DOHH2 (cell line): ENCODE data around the gene ZNF502.

Source experiments
- H3F3A ChIP-seq: fragments of 200-600 bp; sonication (generic), shearing (Covaris generic); 2 replicates; pipeline ENCODE4 v1.6.0; 2016; ENCODE audit warnings: antibody characterized with exemption, mild to moderate bottlenecking; ENCODE audit not compliant: control insufficient read depth, insufficient read depth
- H3K27ac ChIP-seq: fragments of 200-600 bp; sonication (generic); 2 replicates; pipeline ENCODE4 v1.5.1; 2014; ENCODE audit warnings: low read depth, mild to moderate bottlenecking, low read length, moderate library complexity
- H3K27me3 ChIP-seq: fragments of 200-600 bp; sonication (generic); 2 replicates; pipeline ENCODE4 v1.6.1; 2014; ENCODE audit warnings: mild to moderate bottlenecking, low read length, mixed read lengths; ENCODE audit not compliant: control insufficient read depth
- H3K36me3 ChIP-seq: fragments of 200-600 bp; sonication (generic); 2 replicates; pipeline ENCODE4 v1.6.1; 2014; ENCODE audit warnings: mild to moderate bottlenecking, low read length, moderate library complexity, mixed read lengths; ENCODE audit not compliant: control insufficient read depth
- H3K4me1 ChIP-seq: fragments of 200-600 bp; sonication (generic); 2 replicates; pipeline ENCODE4 v1.6.1; 2014; ENCODE audit warnings: mild to moderate bottlenecking, low read length, mixed read lengths; ENCODE audit not compliant: control insufficient read depth
- H3K4me2 ChIP-seq: fragments of 200-600 bp; sonication (generic); 2 replicates; pipeline ENCODE4 v1.6.0; 2014; ENCODE audit warnings: mild to moderate bottlenecking, low read length, moderate library complexity
- H3K4me3 ChIP-seq: fragments of 200-600 bp; sonication (generic); 2 replicates; pipeline ENCODE4 v1.5.1; 2014; ENCODE audit warnings: mild to moderate bottlenecking, low read length, mixed read lengths
- H3K79me2 ChIP-seq: fragments of 200-600 bp; sonication (generic); 2 replicates; pipeline ENCODE4 v1.6.1; 2014; ENCODE audit warnings: mild to moderate bottlenecking, low read length, mixed read lengths; ENCODE audit not compliant: control insufficient read depth
- H3K9me2 ChIP-seq: fragments of 200-600 bp; sonication (generic); replicated peaks from 2 replicates; pipeline ENCODE4 v1.6.1; 2014; ENCODE audit warnings: mild to moderate bottlenecking, low read length, mixed read lengths; ENCODE audit not compliant: control insufficient read depth
- H3K9me3 ChIP-seq: fragments of 200-600 bp; sonication (generic); 2 replicates; pipeline ENCODE4 v1.6.1; 2014; ENCODE audit warnings: antibody characterized with exemption, low read length, mixed read lengths; ENCODE audit not compliant: control insufficient read depth, insufficient read depth
- H4K20me1 ChIP-seq: fragments of 200-600 bp; sonication (generic); 2 replicates; pipeline ENCODE4 v1.6.0; 2014; ENCODE audit warnings: low read depth, mild to moderate bottlenecking, antibody characterized with exemption, low read length, moderate library complexity; ENCODE audit not compliant: control insufficient read depth, insufficient read depth
- EZH2phosphoT487 ChIP-seq: fragments of 200-600 bp; sonication (generic); IDR thresholded peaks from 2 replicates; pipeline ENCODE4 v1.6.1; 2017; ENCODE audit warnings: borderline replicate concordance, mild to moderate bottlenecking, antibody characterized with exemption, low read length, moderate library complexity, mixed read lengths
- TF ChIP-seq, protein P1 (sequence below): fragments of 200-600 bp; sonication (generic); IDR thresholded peaks from one replicate; pipeline ENCODE4 v1.5.1; 2014; ENCODE audit warnings: antibody characterized with exemption, mild to moderate bottlenecking, low read depth, low read length; ENCODE audit not compliant: poor library complexity, severe bottlenecking

Gene ZNF502

GRCh38 chr3:44729384-44729910, 17.0 kb downstream of the ZNF502 start, which contains the start of gene ZNF501:
Gene ZNF501, plus strand, starts transcription at chr3:44729635. Its CDS starts 4,787 bp downstream, at chr3:44734422.
- Histone ChIP-seq H3F3A (no peaks in the 10 kb centered on the region), H3K4me1 (peaks cover 14% of the 10 kb centered on the region), H3K27ac (no peak within 1 kb of the TSS), H3K4me3 (peak within 1 kb of the TSS; percentile 91), H3K79me2 (peaks cover 4% of the 10 kb centered on the region; the same call in 1 of the 2 replicates), H4K20me1 (no peaks in the 10 kb centered on the region), H3K27me3 (no peaks in the 10 kb centered on the region), H3K9me2 (no peaks in the 10 kb centered on the region), H3K36me3 (peaks cover 34% of the 10 kb centered on the region), H3K4me2 (peak within 1 kb of the TSS; percentile 90), H3K9me3 (peaks cover 20% of the 10 kb centered on the region)
- TF ChIP-seq, protein P1, sequence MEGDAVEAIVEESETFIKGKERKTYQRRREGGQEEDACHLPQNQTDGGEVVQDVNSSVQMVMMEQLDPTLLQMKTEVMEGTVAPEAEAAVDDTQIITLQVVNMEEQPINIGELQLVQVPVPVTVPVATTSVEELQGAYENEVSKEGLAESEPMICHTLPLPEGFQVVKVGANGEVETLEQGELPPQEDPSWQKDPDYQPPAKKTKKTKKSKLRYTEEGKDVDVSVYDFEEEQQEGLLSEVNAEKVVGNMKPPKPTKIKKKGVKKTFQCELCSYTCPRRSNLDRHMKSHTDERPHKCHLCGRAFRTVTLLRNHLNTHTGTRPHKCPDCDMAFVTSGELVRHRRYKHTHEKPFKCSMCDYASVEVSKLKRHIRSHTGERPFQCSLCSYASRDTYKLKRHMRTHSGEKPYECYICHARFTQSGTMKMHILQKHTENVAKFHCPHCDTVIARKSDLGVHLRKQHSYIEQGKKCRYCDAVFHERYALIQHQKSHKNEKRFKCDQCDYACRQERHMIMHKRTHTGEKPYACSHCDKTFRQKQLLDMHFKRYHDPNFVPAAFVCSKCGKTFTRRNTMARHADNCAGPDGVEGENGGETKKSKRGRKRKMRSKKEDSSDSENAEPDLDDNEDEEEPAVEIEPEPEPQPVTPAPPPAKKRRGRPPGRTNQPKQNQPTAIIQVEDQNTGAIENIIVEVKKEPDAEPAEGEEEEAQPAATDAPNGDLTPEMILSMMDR: no peak
- TF ChIP-seq EZH2phosphoT487: no peak

- TF ChIP-seq, protein P1: no peak
- Histone ChIP-seq H3K27me3 (no peaks in the 10 kb centered on the region), H3K36me3 (peaks cover 41% of the 10 kb centered on the region), H3K9me2 (no peaks in the 10 kb centered on the region), H3K4me3 (no peak overlapping the region), H3K27ac (no peak overlapping the region), H3K4me2 (no peak overlapping the region), H3K9me3 (peaks cover 28% of the 10 kb centered on the region), H3K4me1 (peaks cover 8% of the 10 kb centered on the region), H3K79me2 (peaks cover 2% of the 10 kb centered on the region; the same call in 1 of the 2 replicates), H4K20me1 (no peaks in the 10 kb centered on the region), H3F3A (no peaks in the 10 kb centered on the region)
Measured at GRCh38 chr3:44734646-44735168, 22.2 kb downstream of the ZNF502 start.

- peak overlapping the region; percentile 25; the same call in 1 of the 2 replicates for H3K27ac ChIP-seq
- no peak for TF ChIP-seq EZH2phosphoT487
- H3K4me3 ChIP-seq: peak overlapping the region; percentile 94
- H3K4me1 ChIP-seq: peaks cover 11% of the 10 kb centered on the region
- H3K4me2 ChIP-seq: peak overlapping the region; percentile 83
- H3K9me3 ChIP-seq: peaks cover 11% of the 10 kb centered on the region; the same call in 1 of the 2 replicates
- no peaks in the 10 kb centered on the region for H3F3A ChIP-seq
- H3K9me2 ChIP-seq: no peaks in the 10 kb centered on the region
- H3K79me2 ChIP-seq: peaks cover 96% of the 10 kb centered on the region
- no peaks in the 10 kb centered on the region for H4K20me1 ChIP-seq
- peaks cover 79% of the 10 kb centered on the region for H3K36me3 ChIP-seq
- H3K27me3 ChIP-seq: no peaks in the 10 kb centered on the region
Measured at GRCh38 chr3:44761101-44761423, 48.6 kb downstream of the ZNF502 start.

GRCh38 chr3:44761424-44762169, 49.1 kb downstream of the ZNF502 start, which contains the start of the genes KIAA1143 and KIF15:
Gene KIAA1143, minus strand, starts transcription at chr3:44761619. Its CDS starts 17 bp downstream, at chr3:44761602.
Gene KIF15, plus strand, starts transcription at chr3:44761794. Its CDS starts 72 bp downstream, at chr3:44761866.
- no peaks in the 10 kb centered on the region for H3F3A ChIP-seq
- H3K9me2 ChIP-seq: no peaks in the 10 kb centered on the region
- H3K4me1 ChIP-seq: peaks cover 11% of the 10 kb centered on the region
- H3K4me2 ChIP-seq: peak within 1 kb of the TSS; percentile 83
- peak within 1 kb of the TSS; percentile 54 for H3K27ac ChIP-seq
- H4K20me1 ChIP-seq: no peaks in the 10 kb centered on the region
- peak within 1 kb of the TSS; percentile 94 for H3K4me3 ChIP-seq
- no peaks in the 10 kb centered on the region for H3K27me3 ChIP-seq
- peaks cover 96% of the 10 kb centered on the region for H3K79me2 ChIP-seq
- TF ChIP-seq, protein P1: peak; percentile 58
- TF ChIP-seq EZH2phosphoT487: no peak
- peaks cover 78% of the 10 kb centered on the region for H3K36me3 ChIP-seq
- peaks cover 15% of the 10 kb centered on the region for H3K9me3 ChIP-seq
